ENCODE results near the gene UBN1. TPM values are rescaled to one million over a fixed set of nuclear protein-coding genes. Genes with fewer than 3 reads are reported as not detected.
A peak's percentile ranks its signal among the peaks of the same experiment; 100 is the strongest.

Gene UBN1
- total RNA-seq, 1 donor from 2014 or later: 44.2 TPM

- TF ChIP-seq, protein P1, sequence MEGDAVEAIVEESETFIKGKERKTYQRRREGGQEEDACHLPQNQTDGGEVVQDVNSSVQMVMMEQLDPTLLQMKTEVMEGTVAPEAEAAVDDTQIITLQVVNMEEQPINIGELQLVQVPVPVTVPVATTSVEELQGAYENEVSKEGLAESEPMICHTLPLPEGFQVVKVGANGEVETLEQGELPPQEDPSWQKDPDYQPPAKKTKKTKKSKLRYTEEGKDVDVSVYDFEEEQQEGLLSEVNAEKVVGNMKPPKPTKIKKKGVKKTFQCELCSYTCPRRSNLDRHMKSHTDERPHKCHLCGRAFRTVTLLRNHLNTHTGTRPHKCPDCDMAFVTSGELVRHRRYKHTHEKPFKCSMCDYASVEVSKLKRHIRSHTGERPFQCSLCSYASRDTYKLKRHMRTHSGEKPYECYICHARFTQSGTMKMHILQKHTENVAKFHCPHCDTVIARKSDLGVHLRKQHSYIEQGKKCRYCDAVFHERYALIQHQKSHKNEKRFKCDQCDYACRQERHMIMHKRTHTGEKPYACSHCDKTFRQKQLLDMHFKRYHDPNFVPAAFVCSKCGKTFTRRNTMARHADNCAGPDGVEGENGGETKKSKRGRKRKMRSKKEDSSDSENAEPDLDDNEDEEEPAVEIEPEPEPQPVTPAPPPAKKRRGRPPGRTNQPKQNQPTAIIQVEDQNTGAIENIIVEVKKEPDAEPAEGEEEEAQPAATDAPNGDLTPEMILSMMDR (conservative IDR thresholded peaks at IDR 0.05): no peak
- Mint-ChIP-seq H3K27ac (ENCODE audit: unreplicated experiment) (peak overlapping the region; percentile 67), H3K27me3 (ENCODE audit: low read depth) (no peaks in the 10 kb centered on the region), H3K4me3 (no peak overlapping the region), H3K4me1 (no peaks in the 10 kb centered on the region), H3K9me3 (no peaks in the 10 kb centered on the region), H3K36me3 (ENCODE audit: low read depth) (peaks cover 9% of the 10 kb centered on the region)
- no peak for DNase-seq (ENCODE audit: low read depth, low spot score)
These were observed 33.9 kb upstream of the UBN1 start for GRCh38 chr16:4813251-4814003.

- H3K27ac Mint-ChIP-seq (ENCODE audit: unreplicated experiment): no peak overlapping the region
- H3K27me3 Mint-ChIP-seq (ENCODE audit: low read depth): no peaks in the 10 kb centered on the region
- peaks cover 13% of the 10 kb centered on the region for H3K36me3 Mint-ChIP-seq (ENCODE audit: low read depth)
- H3K4me3 Mint-ChIP-seq: no peak overlapping the region
- TF ChIP-seq, protein P1 (conservative IDR thresholded peaks at IDR 0.05): no peak
- H3K4me1 Mint-ChIP-seq: no peaks in the 10 kb centered on the region
- no peak for DNase-seq (ENCODE audit: low read depth, low spot score)
- H3K9me3 Mint-ChIP-seq: no peaks in the 10 kb centered on the region
These were observed 33.2 kb upstream of the UBN1 start for GRCh38 chr16:4814046-4814445.

DNA sequence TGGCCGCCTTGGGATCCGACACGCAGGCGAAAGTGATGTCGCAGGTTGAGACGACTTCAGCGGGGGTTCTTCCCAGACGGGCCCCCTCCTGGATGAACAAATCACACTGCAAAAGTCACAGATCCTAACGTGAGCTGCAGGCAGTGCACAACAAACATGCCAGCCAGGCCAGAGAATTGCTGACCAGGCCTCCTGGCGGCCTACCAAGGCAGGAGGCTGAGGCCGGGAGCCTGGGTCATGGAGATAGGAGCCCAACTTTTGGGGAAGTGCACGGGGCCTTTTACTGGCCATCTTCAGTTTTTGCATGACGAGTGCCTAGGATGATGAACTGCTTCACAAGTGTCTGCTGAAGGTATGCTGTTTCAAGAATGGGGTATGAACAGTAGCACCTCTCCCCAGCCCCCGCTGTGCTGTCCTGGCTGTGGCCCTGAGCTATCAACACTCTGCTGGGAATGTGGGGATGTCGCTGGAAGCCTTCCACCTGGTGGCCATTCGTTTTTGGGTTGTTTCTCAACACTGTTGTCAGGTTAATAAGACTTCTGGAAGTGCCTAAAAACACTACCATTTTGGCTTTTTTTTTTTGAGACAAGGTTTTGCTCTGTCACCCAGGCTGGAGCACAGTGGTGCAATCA, 32.6 kb upstream of the UBN1 start:
- Mint-ChIP-seq H3K4me3 (no peak overlapping the region), H3K9me3 (no peaks in the 10 kb centered on the region), H3K27ac (ENCODE audit: unreplicated experiment) (peak overlapping the region; percentile 43), H3K36me3 (ENCODE audit: low read depth) (peaks cover 13% of the 10 kb centered on the region), H3K27me3 (ENCODE audit: low read depth) (no peaks in the 10 kb centered on the region), H3K4me1 (no peaks in the 10 kb centered on the region)
- no peak for DNase-seq (ENCODE audit: low read depth, low spot score)
- TF ChIP-seq, protein P1 (conservative IDR thresholded peaks at IDR 0.05): no peak

DNA sequence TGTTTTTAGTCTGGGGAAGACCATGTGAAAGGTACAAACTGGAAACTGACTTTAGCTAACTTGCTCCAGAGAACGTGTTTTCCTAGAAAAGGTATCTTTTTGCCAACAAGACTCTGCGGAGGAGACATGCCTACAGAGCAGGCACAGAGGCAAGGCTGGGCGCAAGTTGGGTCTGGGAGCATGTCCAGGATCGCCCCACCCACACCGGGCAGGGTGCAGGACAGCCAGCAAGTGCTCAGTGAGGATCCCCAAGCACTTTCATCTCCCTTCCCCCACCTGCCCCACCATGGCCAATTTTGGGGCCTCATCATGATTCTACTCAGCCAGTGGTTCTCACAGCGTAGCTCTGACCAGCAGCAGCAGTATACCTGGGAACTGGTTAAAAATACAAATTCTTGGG, 26.6 kb upstream of the UBN1 start:
- Mint-ChIP-seq H3K4me3 (no peak overlapping the region), H3K9me3 (no peaks in the 10 kb centered on the region), H3K36me3 (ENCODE audit: low read depth) (peaks cover 8% of the 10 kb centered on the region), H3K27me3 (ENCODE audit: low read depth) (no peaks in the 10 kb centered on the region), H3K4me1 (no peaks in the 10 kb centered on the region), H3K27ac (ENCODE audit: unreplicated experiment) (no peak overlapping the region)
- TF ChIP-seq, protein P1 (conservative IDR thresholded peaks at IDR 0.05): no peak
- no peak for DNase-seq (ENCODE audit: low read depth, low spot score)

- peaks cover 4% of the 10 kb centered on the region for H3K36me3 Mint-ChIP-seq (ENCODE audit: low read depth)
- H3K4me1 Mint-ChIP-seq: no peaks in the 10 kb centered on the region
- H3K9me3 Mint-ChIP-seq: no peaks in the 10 kb centered on the region
- H3K27ac Mint-ChIP-seq (ENCODE audit: unreplicated experiment): peak overlapping the region; percentile 44
- no peak overlapping the region for H3K4me3 Mint-ChIP-seq
- H3K27me3 Mint-ChIP-seq (ENCODE audit: low read depth): no peaks in the 10 kb centered on the region
- DNase-seq (ENCODE audit: low read depth, low spot score): no peak
- TF ChIP-seq, protein P1 (conservative IDR thresholded peaks at IDR 0.05): no peak
These were observed 22.1 kb upstream of the UBN1 start for GRCh38 chr16:4825196-4825595.
